SK-N-SH treated with all-trans-retinoic acid at 6 μM for 48 hours (cell line): ENCODE results near the gene ATP10B.

ENCODE experiments used
- BACH2 ChIP-seq: fragments of 250-450 bp; sonication (Bioruptor Pico); IDR thresholded peaks from 2 replicates; pipeline ENCODE4 v1.9.0; 2021; ENCODE audit warnings: mild to moderate bottlenecking, borderline replicate concordance
- OSR1 ChIP-seq: fragments of 250-450 bp; sonication (Bioruptor Pico); IDR thresholded peaks from 2 replicates; pipeline ENCODE4 v1.8.0; 2022; ENCODE audit warnings: moderate library complexity, mild to moderate bottlenecking, inconsistent platforms
- ZFP3 ChIP-seq: fragments of 250-450 bp; sonication (Bioruptor Pico); IDR thresholded peaks from 2 replicates; pipeline ENCODE4 v1.5.0; 2020; ENCODE audit warnings: mild to moderate bottlenecking, moderate library complexity
- ZNF70 ChIP-seq: fragments of 450-650 bp; formaldehyde crosslinking; IDR thresholded peaks from 2 replicates; pipeline ENCODE4 v1.5.0; 2020; ENCODE audit warnings: mild to moderate bottlenecking, moderate library complexity
- TF ChIP-seq, protein P1 (sequence below): fragments of 250-450 bp; sonication (Bioruptor Pico); IDR thresholded peaks from 2 replicates; pipeline ENCODE4 v1.5.0; 2020; ENCODE audit warnings: mild to moderate bottlenecking, moderate library complexity
- TF ChIP-seq, protein P2 (sequence below): fragments of 250-450 bp; sonication (Bioruptor Pico); IDR thresholded peaks from 2 replicates; pipeline ENCODE4 v1.8.0; 2020; ENCODE audit warnings: mild to moderate bottlenecking, moderate library complexity, borderline replicate concordance
- TF ChIP-seq, protein P3 (sequence below): fragments of 250-450 bp; sonication (Bioruptor Pico); IDR thresholded peaks from 2 replicates; pipeline ENCODE4 v1.5.1; 2020; ENCODE audit warnings: low read depth, mild to moderate bottlenecking, moderate library complexity

DNA sequence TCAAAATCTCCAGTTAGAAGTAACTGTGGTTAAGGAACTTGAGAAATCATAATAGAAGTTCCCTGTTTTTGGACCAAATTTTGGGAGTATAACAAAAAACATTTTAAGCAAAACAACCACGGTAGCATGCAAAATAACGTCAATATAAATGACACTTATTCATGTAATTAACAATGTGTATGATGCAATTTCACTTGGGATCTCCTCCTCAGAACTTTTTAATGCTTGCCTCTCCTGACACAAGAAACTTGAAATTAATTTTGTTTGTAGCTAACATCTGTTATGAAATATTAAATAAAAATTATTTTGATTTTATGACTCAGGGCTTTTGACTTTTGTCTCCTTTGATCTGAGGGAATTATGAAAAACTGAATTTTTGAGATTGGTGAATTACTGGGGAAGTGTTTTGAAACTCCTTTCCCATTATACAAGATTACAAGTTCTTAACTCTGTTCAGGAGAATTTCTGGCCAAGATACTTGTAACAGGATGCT is 149.7 kb downstream of the ATP10B start:
- TF ChIP-seq, protein P1, sequence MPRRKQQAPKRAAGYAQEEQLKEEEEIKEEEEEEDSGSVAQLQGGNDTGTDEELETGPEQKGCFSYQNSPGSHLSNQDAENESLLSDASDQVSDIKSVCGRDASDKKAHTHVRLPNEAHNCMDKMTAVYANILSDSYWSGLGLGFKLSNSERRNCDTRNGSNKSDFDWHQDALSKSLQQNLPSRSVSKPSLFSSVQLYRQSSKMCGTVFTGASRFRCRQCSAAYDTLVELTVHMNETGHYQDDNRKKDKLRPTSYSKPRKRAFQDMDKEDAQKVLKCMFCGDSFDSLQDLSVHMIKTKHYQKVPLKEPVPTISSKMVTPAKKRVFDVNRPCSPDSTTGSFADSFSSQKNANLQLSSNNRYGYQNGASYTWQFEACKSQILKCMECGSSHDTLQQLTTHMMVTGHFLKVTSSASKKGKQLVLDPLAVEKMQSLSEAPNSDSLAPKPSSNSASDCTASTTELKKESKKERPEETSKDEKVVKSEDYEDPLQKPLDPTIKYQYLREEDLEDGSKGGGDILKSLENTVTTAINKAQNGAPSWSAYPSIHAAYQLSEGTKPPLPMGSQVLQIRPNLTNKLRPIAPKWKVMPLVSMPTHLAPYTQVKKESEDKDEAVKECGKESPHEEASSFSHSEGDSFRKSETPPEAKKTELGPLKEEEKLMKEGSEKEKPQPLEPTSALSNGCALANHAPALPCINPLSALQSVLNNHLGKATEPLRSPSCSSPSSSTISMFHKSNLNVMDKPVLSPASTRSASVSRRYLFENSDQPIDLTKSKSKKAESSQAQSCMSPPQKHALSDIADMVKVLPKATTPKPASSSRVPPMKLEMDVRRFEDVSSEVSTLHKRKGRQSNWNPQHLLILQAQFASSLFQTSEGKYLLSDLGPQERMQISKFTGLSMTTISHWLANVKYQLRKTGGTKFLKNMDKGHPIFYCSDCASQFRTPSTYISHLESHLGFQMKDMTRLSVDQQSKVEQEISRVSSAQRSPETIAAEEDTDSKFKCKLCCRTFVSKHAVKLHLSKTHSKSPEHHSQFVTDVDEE (CRISPR knock-in tag): no peak
- no peak for TF ChIP-seq OSR1 (CRISPR knock-in tag)
- no peak for TF ChIP-seq ZFP3 (CRISPR knock-in tag)
- TF ChIP-seq ZNF70 (CRISPR knock-in tag): no peak
- no peak for TF ChIP-seq BACH2
- TF ChIP-seq, protein P2, sequence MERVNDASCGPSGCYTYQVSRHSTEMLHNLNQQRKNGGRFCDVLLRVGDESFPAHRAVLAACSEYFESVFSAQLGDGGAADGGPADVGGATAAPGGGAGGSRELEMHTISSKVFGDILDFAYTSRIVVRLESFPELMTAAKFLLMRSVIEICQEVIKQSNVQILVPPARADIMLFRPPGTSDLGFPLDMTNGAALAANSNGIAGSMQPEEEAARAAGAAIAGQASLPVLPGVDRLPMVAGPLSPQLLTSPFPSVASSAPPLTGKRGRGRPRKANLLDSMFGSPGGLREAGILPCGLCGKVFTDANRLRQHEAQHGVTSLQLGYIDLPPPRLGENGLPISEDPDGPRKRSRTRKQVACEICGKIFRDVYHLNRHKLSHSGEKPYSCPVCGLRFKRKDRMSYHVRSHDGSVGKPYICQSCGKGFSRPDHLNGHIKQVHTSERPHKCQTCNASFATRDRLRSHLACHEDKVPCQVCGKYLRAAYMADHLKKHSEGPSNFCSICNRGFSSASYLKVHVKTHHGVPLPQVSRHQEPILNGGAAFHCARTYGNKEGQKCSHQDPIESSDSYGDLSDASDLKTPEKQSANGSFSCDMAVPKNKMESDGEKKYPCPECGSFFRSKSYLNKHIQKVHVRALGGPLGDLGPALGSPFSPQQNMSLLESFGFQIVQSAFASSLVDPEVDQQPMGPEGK (CRISPR knock-in tag): no peak
- TF ChIP-seq, protein P3, sequence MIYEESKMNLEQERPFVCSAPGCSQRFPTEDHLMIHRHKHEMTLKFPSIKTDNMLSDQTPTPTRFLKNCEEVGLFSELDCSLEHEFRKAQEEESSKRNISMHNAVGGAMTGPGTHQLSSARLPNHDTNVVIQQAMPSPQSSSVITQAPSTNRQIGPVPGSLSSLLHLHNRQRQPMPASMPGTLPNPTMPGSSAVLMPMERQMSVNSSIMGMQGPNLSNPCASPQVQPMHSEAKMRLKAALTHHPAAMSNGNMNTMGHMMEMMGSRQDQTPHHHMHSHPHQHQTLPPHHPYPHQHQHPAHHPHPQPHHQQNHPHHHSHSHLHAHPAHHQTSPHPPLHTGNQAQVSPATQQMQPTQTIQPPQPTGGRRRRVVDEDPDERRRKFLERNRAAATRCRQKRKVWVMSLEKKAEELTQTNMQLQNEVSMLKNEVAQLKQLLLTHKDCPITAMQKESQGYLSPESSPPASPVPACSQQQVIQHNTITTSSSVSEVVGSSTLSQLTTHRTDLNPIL (CRISPR knock-in tag): no peak
